ENCODE data around the gene HDAC4.

GRCh38 chr2:239029958-239030357 is 370.9 kb downstream of the HDAC4 start:
- TF ChIP-seq CTCF (IDR thresholded peaks at IDR 0.05) (no peak), POLR2A (IDR thresholded peaks at IDR 0.05) (no peak), EP300 (IDR thresholded peaks at IDR 0.05) (no peak)
